ENCODE results near the gene RPL10. TPM values are rescaled to one million over a fixed set of nuclear protein-coding genes. Genes with fewer than 3 reads are reported as not detected.
"Not testable (repeated sequence)": the region's sequence is repeated elsewhere in the genome, so short reads cannot be mapped to it uniquely, and the experiment has no call there.

RPL10 gene
- total RNA-seq, 1 donor from 2014 or later = 5,113 TPM

DNA sequence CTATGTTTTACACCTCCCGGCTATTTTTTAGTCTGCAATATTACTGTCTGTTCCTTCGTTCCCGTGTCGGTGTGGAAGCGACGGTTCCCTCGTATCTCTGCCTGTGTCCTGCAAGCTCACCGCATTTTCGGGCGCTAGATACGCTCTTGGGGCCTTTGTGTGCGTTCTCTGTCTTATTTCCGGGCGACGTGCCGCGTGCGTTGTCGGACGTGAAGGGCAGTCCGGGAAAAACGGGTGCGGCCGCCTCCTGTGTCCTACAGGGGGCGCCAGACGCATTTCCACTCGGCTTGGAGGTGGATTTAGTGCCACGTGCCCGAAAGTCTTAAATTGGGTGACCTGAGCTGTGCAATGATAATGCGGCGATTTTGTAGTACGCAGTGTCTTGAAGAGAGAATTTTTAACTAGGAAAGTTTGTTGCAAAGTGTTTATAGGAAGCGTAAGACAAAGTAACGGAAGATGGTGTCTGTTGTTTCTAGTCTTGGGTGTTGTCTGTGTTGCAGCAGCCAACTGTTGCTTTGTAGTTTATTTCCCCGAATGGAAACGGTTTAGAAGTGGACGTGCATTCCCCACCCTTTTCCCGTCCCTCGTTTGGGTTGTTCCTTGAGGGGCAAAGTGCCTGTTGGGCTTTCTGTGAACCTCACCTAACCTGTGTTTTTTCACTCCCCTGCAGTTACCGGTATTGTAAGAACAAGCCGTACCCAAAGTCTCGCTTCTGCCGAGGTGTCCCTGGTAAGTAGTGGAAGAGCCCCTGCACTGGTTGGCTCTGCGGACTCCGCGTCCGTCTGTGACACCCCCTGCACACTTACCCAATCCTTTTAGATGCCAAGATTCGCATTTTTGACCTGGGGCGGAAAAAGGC is 720 bp downstream of the RPL10 start:
- intact Hi-C loops (cut with micrococcal nuclease) = loop anchor here (5.0 kb wide), 4 partner anchors 38 to 133 kb away; partner anchors contain the start of genes GDI1, LAGE3 and SLC10A3
- Mint-ChIP-seq H3K9me3 (no peaks in the 10 kb centered on the region), H3K36me3 (ENCODE audit: low read depth) (peaks cover 44% of the 10 kb centered on the region), H3K27me3 (no peaks in the 10 kb centered on the region), H3K4me3 (peak overlapping the region; percentile 97), H3K27ac (peak overlapping the region; percentile 99), H3K4me1 (peaks cover 26% of the 10 kb centered on the region)
- ATAC-seq (ENCODE audit: low read depth) (peak; percentile 33), DNase-seq (peak; percentile 63)
- ChIA-PET CTCF (interaction anchor here (0.8 to 2.3 kb wide), 5 partner anchors 10 to 128 kb away, joined by 3 to 6 read pairs (median 4); partner anchors contain the start of gene DNASE1L1), POLR2A (interaction anchor here (0.8 to 6.2 kb wide), 31 partner anchors 11 to 473 kb away, joined by 3 to 125 read pairs (median 6); partner anchors contain the start of genes ARHGAP4, ATP6AP1, DNASE1L1 and EMD)
- TF ChIP-seq, protein P1, sequence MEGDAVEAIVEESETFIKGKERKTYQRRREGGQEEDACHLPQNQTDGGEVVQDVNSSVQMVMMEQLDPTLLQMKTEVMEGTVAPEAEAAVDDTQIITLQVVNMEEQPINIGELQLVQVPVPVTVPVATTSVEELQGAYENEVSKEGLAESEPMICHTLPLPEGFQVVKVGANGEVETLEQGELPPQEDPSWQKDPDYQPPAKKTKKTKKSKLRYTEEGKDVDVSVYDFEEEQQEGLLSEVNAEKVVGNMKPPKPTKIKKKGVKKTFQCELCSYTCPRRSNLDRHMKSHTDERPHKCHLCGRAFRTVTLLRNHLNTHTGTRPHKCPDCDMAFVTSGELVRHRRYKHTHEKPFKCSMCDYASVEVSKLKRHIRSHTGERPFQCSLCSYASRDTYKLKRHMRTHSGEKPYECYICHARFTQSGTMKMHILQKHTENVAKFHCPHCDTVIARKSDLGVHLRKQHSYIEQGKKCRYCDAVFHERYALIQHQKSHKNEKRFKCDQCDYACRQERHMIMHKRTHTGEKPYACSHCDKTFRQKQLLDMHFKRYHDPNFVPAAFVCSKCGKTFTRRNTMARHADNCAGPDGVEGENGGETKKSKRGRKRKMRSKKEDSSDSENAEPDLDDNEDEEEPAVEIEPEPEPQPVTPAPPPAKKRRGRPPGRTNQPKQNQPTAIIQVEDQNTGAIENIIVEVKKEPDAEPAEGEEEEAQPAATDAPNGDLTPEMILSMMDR (IDR thresholded peaks at IDR 0.05) = peak; percentile 39

DNA sequence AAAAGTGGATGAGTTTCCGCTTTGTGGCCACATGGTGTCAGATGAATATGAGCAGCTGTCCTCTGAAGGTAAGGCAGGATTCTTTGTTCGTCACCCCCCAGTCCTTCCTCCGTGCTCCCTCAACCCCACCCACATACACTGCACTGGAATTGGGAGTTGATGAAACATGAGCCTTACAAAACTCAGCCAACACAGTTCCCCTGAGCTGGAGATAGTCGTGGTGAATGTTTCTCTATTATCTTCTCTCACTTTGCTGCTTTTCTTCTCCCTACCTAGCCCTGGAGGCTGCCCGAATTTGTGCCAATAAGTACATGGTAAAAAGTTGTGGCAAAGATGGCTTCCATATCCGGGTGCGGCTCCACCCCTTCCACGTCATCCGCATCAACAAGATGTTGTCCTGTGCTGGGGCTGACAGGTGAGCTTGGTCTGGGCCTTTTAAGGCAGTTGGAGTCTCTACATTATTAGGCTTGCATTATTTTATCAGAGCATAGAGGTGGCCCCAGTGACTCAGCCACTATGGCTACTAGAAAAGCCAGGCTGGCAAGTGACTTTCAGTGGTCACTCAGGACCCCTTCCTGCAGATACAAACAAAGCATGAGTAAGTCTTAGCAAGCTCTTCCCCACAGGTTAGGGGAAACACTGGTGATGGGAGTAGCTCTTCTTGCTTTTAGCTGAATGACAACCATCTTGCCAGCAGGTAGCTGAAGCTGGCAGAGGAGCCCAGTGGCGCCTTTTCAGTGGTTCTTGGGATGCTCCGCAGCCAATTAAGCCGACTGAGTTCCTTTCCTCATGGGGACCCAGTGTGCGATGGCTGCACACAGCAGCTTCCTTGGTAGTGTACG is 1.6 kb downstream of the RPL10 start:
- no peak for DNase-seq
- H3K9me3 Mint-ChIP-seq = no peaks in the 10 kb centered on the region
- peak overlapping the region; percentile 99 for H3K27ac Mint-ChIP-seq
- ChIA-PET POLR2A (interaction anchor here (1.2 to 6.2 kb wide), 13 partner anchors 10 to 142 kb away, joined by 3 to 125 read pairs (median 8); partner anchors contain the start of genes ATP6AP1, DNASE1L1, EMD and PLXNA3), CTCF (interaction anchor here (0.8 to 2.3 kb wide), 3 partner anchors 10 to 127 kb away, joined by 3 to 6 read pairs (median 4); partner anchors contain the start of gene DNASE1L1)
- no peaks in the 10 kb centered on the region for H3K27me3 Mint-ChIP-seq
- TF ChIP-seq, protein P1 (IDR thresholded peaks at IDR 0.05) = no peak
- no peak for ATAC-seq (ENCODE audit: low read depth)
- intact Hi-C loops (cut with micrococcal nuclease) = loop anchor here (5.0 kb wide), 4 partner anchors 38 to 133 kb away; partner anchors contain the start of genes GDI1, LAGE3 and SLC10A3
- H3K4me1 Mint-ChIP-seq = peaks cover 26% of the 10 kb centered on the region
- H3K4me3 Mint-ChIP-seq = peak overlapping the region; percentile 97
- peaks cover 44% of the 10 kb centered on the region for H3K36me3 Mint-ChIP-seq (ENCODE audit: low read depth)

DNA sequence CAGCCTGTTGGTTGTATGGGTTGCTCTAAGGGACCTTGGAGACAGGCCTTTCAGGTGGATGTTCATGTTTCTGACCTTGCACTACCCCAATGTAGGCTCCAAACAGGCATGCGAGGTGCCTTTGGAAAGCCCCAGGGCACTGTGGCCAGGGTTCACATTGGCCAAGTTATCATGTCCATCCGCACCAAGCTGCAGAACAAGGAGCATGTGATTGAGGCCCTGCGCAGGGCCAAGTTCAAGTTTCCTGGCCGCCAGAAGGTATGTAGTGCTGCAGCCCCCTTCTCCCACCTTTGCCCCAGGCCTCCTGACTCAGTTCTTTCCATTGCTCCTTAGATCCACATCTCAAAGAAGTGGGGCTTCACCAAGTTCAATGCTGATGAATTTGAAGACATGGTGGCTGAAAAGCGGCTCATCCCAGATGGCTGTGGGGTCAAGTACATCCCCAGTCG is 2.2 kb downstream of the RPL10 start:
- intact Hi-C loops (cut with micrococcal nuclease); H3K27me3 Mint-ChIP-seq; DNase-seq; H3K9me3 Mint-ChIP-seq; ATAC-seq (ENCODE audit: low read depth); H3K27ac Mint-ChIP-seq: not testable (repeated sequence)
- peaks cover 26% of the 10 kb centered on the region for H3K4me1 Mint-ChIP-seq
- peaks cover 44% of the 10 kb centered on the region for H3K36me3 Mint-ChIP-seq (ENCODE audit: low read depth)
- ChIA-PET CTCF (interaction anchor here (2.3 kb wide), 1 partner anchor 127 kb away, joined by 6 read pairs; no protein-coding TSS in a partner anchor), POLR2A (interaction anchor here (1.2 to 6.2 kb wide), 5 partner anchors 9 to 58 kb away, joined by 5 to 125 read pairs (median 27); partner anchors contain the start of genes DNASE1L1, EMD, PLXNA3 and TAFAZZIN)
- H3K4me3 Mint-ChIP-seq = peak overlapping the region; percentile 97

DNA sequence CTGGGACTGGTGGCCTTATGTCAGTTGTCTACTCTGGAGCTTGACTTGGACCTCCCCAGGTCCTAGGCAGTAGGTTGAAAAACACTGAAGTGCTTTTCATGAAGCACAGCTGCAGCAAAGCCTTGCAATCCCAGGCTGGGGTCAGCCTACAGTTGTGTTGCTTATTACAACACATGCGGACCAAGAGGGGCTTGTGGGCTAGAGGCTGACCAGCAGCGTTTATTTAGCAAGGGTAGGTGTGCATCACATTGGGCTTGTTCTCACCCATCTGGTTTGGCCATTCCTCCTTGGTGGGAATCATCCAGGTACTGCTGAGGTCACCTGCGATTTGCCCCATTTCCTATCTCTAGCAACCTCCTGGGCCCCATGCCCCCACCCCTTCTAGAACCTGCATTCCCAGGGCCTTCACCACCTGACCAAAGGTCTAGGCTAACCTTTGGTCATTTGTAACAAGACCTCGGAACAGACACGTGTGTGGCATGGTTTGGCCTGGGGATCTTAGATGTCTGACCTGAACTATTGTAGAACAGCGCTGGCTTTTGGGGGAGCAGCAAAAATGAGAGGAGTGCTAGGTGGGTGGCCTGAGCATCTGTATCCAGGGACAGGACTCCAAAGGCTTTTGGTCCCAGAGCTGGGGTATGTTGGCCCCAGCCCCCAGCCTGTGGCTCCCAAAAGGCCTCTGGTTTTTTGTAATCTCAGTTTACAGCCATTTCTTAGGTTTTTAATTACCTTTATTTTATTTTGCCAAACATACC is 3.0 kb downstream of the RPL10 start:
- ChIA-PET CTCF (interaction anchor here (2.3 kb wide), 1 partner anchor 126 kb away, joined by 6 read pairs; no protein-coding TSS in a partner anchor), POLR2A (interaction anchor here (0.5 to 6.2 kb wide), 3 partner anchors 8 to 89 kb away, joined by 5 to 125 read pairs (median 6); partner anchors contain the start of genes DNASE1L1, SLC10A3 and TAFAZZIN)
- peaks cover 44% of the 10 kb centered on the region for H3K36me3 Mint-ChIP-seq (ENCODE audit: low read depth)
- peaks cover 26% of the 10 kb centered on the region for H3K4me1 Mint-ChIP-seq
- no peaks in the 10 kb centered on the region for H3K27me3 Mint-ChIP-seq
- ATAC-seq (ENCODE audit: low read depth) (no peak), DNase-seq (no peak)
- intact Hi-C loops (cut with micrococcal nuclease) = loop anchor here (1.0 kb wide), 1 partner anchor 8 kb away; the partner anchor contains the start of gene DNASE1L1
- TF ChIP-seq, protein P1 (IDR thresholded peaks at IDR 0.05) = no peak
- peak overlapping the region; percentile 38 for H3K4me3 Mint-ChIP-seq
- peak overlapping the region; percentile 61 for H3K27ac Mint-ChIP-seq
- H3K9me3 Mint-ChIP-seq = no peaks in the 10 kb centered on the region
